ENCODE data around the gene ACTR1A. TPM values are rescaled to one million over a fixed set of nuclear protein-coding genes. Genes with fewer than 3 reads are reported as not detected.

Gene ACTR1A
- total and polyA plus RNA-seq, 9 of the 15 experiments (the other 6 are each of a cell fraction or from before 2014, with no cell fraction given): 36.3 to 77.2 (median 49.6) TPM

DNA sequence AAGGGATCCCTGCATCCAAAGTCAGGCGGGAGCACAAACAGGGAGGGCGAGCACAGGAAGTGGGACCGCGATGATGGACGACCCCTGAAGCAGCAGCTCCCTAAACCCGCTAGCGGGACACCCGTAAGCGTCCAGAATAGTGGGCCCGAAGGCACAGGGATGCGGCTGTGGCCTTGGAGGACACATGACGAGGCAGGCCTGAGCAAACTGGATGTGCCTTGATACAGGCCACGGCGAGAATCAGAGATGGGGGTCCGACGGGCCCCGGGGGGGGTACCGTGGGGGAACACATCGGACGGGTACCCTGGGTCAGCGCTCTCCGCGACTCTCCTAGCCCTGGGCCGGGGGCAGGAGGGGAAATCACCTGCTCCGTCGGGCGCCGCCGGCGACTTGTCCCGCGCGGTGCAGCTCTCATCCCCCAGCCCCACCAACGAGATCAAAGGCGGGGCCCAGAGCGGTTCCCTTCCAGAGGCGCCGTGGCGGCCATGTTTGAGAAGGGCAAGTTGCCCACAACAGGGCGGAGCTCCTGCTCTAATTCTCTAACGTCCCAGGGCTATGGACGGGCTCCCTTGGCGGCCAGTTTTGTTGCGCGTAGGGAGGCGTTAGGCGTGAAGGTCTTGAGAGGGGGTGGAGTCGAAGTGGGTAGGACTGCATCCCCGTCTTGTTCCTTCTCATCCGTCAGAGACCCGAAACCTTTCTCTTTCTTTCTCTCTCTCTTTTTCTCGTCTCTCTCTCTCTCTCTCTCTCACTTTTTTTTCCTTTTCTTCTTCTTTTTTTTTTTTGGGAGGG, 70.2 kb downstream of the ACTR1A start, which contains the start of gene CUEDC2:
Gene CUEDC2 (minus strand): TSS at position 413 of the 789 bp plus-strand sequence. CDS start 7,386 bp downstream, outside the sequence.
- Histone ChIP-seq H2AFZ (ENCODE audit: low read depth, low read length) (peak within 1 kb of the TSS; percentile 67), H3K9me3 (replicated peaks; ENCODE audit: control insufficient read depth, insufficient read depth, low read depth, low read length) (no peaks in the 10 kb centered on the region), H3K9me1 (ENCODE audit: control insufficient read depth, insufficient read depth, low read length) (no peaks in the 10 kb centered on the region), H3K4me3 (peak within 1 kb of the TSS; percentile 55), H3K4me2 (ENCODE audit: insufficient read depth, low read length) (peak within 1 kb of the TSS; percentile 96), H4K20me1 (replicated peaks; ENCODE audit: control insufficient read depth, insufficient read depth, low read length) (peaks cover 4% of the 10 kb centered on the region; the same call in 1 of the 2 replicates), H3K4me1 (replicated peaks in 1 of 2; ENCODE audit: control insufficient read depth in 2 of 2, insufficient read depth in 2 of 2, low read length in 2 of 2) (peaks cover 23 to 31% of the 10 kb centered on the region in 2 experiments), H3K27me3 (ENCODE audit: control insufficient read depth in 2 of 2, insufficient read depth in 2 of 2, low read length in 2 of 2) (no peaks in the 10 kb centered on the region), H3K9ac (ENCODE audit: insufficient read depth in 1 of 2, low read depth in 2 of 2, low read length in 2 of 2) (peak within 1 kb of the TSS; percentile 85 to 98), H3K27ac (ENCODE audit: extremely low read depth, low read depth, low read length) (peak within 1 kb of the TSS; percentile 88), H3K79me2 (ENCODE audit: control insufficient read depth, insufficient read depth, low read length) (peaks cover 37% of the 10 kb centered on the region), H3K36me3 (ENCODE audit: control insufficient read depth, insufficient read depth, low read length) (peaks cover 6% of the 10 kb centered on the region; the same call in 2 of the 3 replicates)
- ATAC-seq (peak; percentile 85), DNase-seq (ENCODE audit: extremely low read depth in 1 of 4, low spot score in 3 of 4) (peak; percentile 78 to 97 (median 84)), FAIRE-seq (peak; percentile 91)
- BruUV-seq (replicated peaks): no TSS peak
- ChIA-PET CTCF (ENCODE audit: low intra/inter-chr PET ratio) (no interaction called here), POLR2A (interaction anchor here (0.6 to 1.6 kb wide), 8 partner anchors 9 to 683 kb away, joined by 3 to 11 read pairs (median 6); partner anchors contain the start of genes C10orf95 and FBXL15)
- intact Hi-C loops (cut with micrococcal nuclease): no loop called here
- WGBS (ENCODE audit: insufficient coverage, low coverage, missing lambda C conversion rate): under 1% methylated on average over 23 of the region's 52 CpGs
- in situ Hi-C loops (cut with MboI): loop anchor here (25.0 kb wide), 1 partner anchor 595 kb away; the partner anchor contains the start of gene KCNIP2
- TF ChIP-seq, protein P1, sequence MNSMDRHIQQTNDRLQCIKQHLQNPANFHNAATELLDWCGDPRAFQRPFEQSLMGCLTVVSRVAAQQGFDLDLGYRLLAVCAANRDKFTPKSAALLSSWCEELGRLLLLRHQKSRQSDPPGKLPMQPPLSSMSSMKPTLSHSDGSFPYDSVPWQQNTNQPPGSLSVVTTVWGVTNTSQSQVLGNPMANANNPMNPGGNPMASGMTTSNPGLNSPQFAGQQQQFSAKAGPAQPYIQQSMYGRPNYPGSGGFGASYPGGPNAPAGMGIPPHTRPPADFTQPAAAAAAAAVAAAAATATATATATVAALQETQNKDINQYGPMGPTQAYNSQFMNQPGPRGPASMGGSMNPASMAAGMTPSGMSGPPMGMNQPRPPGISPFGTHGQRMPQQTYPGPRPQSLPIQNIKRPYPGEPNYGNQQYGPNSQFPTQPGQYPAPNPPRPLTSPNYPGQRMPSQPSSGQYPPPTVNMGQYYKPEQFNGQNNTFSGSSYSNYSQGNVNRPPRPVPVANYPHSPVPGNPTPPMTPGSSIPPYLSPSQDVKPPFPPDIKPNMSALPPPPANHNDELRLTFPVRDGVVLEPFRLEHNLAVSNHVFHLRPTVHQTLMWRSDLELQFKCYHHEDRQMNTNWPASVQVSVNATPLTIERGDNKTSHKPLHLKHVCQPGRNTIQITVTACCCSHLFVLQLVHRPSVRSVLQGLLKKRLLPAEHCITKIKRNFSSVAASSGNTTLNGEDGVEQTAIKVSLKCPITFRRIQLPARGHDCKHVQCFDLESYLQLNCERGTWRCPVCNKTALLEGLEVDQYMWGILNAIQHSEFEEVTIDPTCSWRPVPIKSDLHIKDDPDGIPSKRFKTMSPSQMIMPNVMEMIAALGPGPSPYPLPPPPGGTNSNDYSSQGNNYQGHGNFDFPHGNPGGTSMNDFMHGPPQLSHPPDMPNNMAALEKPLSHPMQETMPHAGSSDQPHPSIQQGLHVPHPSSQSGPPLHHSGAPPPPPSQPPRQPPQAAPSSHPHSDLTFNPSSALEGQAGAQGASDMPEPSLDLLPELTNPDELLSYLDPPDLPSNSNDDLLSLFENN (IDR thresholded peaks at IDR 0.05; ENCODE audit: low read depth in 2 of 2, low read length in 2 of 2): peak in 1 of 2 experiments; percentile 48; a peak in 1 of 4 replicates
- TF ChIP-seq KDM5B (IDR thresholded peaks at IDR 0.05; ENCODE audit: insufficient replicate concordance, low read depth, low read length) (peak; percentile 59), GABPB1 (CRISPR knock-in tag; IDR thresholded peaks at IDR 0.05) (peak; percentile 75), IRF2 (CRISPR knock-in tag; IDR thresholded peaks at IDR 0.05) (no peak), RBM14 (IDR thresholded peaks at IDR 0.05; ENCODE audit: borderline replicate concordance, insufficient read depth, low read depth, low read length) (no peak), TARDBP (IDR thresholded peaks at IDR 0.05) (peak; percentile 54; the same call in 1 of the 2 replicates), KDM1A (IDR thresholded peaks at IDR 0.05) (no peak), HEY1 (CRISPR knock-in tag; IDR thresholded peaks at IDR 0.05; ENCODE audit: borderline replicate concordance) (no peak), SUPT5H (IDR thresholded peaks at IDR 0.05) (peak; percentile 77), JUNB (CRISPR knock-in tag; conservative IDR thresholded peaks at IDR 0.05) (no peak), DIDO1 (tag; IDR thresholded peaks at IDR 0.05; ENCODE audit: low read depth) (no peak), SLC30A9 (CRISPR knock-in tag; IDR thresholded peaks at IDR 0.05) (no peak), ZKSCAN3 (CRISPR knock-in tag; IDR thresholded peaks at IDR 0.05) (no peak), POLR2B (IDR thresholded peaks at IDR 0.05; ENCODE audit: low read depth, partially characterized antibody) (peak; percentile 64), POLR2G (IDR thresholded peaks at IDR 0.05; ENCODE audit: low read depth, low read length) (peak; percentile 92), TBL1XR1 (IDR thresholded peaks at IDR 0.05; ENCODE audit: low read length in 2 of 2) (peak in 1 of 2 experiments; percentile 54; a peak in 1 of 4 replicates), EWSR1 (IDR thresholded peaks at IDR 0.05; ENCODE audit: borderline replicate concordance, low read depth, partially characterized antibody) (no peak), ZFPM2 (CRISPR knock-in tag; IDR thresholded peaks at IDR 0.05) (no peak), KDM4B (IDR thresholded peaks at IDR 0.05; ENCODE audit: borderline replicate concordance in 2 of 2, low read depth in 1 of 2) (0 out of 4 replicates have a peak, but pooled peaks of 1 of the 2 experiments have one; percentile 27), EGR1 (conservative IDR thresholded peaks at IDR 0.05) (peak; percentile 59; the same call in 1 of the 2 replicates)
